Measurements from ENCODE around the gene CACNA2D3. TPM values are rescaled to one million over a fixed set of nuclear protein-coding genes. Genes with fewer than 3 reads are reported as not detected.

The CACNA2D3 gene
- total and polyA plus RNA-seq, 4 donors, result 0.38 to 2.5 (median 1.1) TPM

DNA sequence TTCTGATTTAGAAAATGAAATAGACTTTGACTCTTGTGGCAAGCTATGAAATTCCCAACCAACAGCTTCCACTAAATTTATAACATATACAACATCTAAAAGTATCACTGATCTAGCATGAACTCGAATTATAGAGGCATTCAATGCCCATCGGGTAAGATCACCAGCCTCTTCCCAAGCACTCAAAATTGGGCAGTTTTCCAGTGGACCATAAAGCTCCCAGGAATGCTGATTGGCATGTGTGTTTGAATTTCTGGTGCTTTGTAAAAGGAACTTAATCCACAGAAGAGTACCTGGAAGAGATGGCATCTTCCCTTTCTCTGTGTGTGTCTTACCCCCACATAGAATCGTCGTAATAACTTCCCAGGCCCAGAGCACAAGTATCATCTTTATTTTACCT lies 795.5 kb downstream of the CACNA2D3 start:
- H3K27ac ChIP-seq (ENCODE audit: low read depth in 1 of 2, low read length in 1 of 2), result no peak overlapping the region
- no peaks in the 10 kb centered on the region for H3K36me3 ChIP-seq (ENCODE audit: control insufficient read depth in 4 of 4, insufficient read depth in 4 of 4, low read length in 4 of 4)
- DNase-seq, result no peak
- 74 to 93% methylated on average over 4 of the region's 4 CpGs for WGBS, 2 donors
- H3K9me3 ChIP-seq (ENCODE audit: control insufficient read depth in 4 of 4, insufficient read depth in 3 of 4, low read length in 3 of 4), result no peaks in the 10 kb centered on the region
- H3K9ac ChIP-seq (ENCODE audit: insufficient read depth in 1 of 2, low read length in 2 of 2), result no peak overlapping the region
- peaks cover 0 to 4% (median 0%) of the 10 kb centered on the region in 3 donors for H3K27me3 ChIP-seq (ENCODE audit: control insufficient read depth in 3 of 3, insufficient read depth in 3 of 3, low read length in 2 of 3)
- TF ChIP-seq, protein P1, sequence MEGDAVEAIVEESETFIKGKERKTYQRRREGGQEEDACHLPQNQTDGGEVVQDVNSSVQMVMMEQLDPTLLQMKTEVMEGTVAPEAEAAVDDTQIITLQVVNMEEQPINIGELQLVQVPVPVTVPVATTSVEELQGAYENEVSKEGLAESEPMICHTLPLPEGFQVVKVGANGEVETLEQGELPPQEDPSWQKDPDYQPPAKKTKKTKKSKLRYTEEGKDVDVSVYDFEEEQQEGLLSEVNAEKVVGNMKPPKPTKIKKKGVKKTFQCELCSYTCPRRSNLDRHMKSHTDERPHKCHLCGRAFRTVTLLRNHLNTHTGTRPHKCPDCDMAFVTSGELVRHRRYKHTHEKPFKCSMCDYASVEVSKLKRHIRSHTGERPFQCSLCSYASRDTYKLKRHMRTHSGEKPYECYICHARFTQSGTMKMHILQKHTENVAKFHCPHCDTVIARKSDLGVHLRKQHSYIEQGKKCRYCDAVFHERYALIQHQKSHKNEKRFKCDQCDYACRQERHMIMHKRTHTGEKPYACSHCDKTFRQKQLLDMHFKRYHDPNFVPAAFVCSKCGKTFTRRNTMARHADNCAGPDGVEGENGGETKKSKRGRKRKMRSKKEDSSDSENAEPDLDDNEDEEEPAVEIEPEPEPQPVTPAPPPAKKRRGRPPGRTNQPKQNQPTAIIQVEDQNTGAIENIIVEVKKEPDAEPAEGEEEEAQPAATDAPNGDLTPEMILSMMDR (IDR thresholded peaks at IDR 0.05; ENCODE audit: control extremely low read depth, extremely low read depth), result no peak
- H3K4me3 ChIP-seq, result no peak overlapping the region
- H3K4me1 ChIP-seq (ENCODE audit: control insufficient read depth in 5 of 5, insufficient read depth in 5 of 5, low read length in 5 of 5), result peaks cover 0 to 12% (median 0%) of the 10 kb centered on the region in 5 donors
- ATAC-seq (ENCODE audit: insufficient read depth, low FRiP score), result no peak

DNA sequence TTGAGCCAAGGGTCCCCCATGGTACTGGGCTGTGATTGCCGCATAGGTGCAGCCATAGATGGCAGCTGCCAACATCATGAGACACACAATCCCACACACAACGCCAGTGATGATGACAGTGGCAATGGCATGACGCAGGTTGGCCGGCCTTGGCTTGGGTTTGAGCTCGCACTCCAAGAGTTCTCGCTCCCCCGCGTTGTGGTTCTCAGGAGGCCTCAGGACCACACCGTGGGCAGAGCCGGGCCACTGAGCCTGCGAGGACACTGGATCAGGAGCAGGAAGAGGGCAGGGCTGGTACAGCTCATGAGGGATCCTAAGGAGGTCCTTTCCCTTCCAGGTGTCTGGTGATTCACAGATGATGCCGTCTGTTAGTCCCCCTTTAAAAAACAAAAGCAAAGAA lies 796.2 kb downstream of the CACNA2D3 start:
- peaks cover 0 to under 1% (median 0%) of the 10 kb centered on the region in 4 donors for H3K9me3 ChIP-seq (ENCODE audit: control insufficient read depth in 4 of 4, insufficient read depth in 3 of 4, low read length in 3 of 4)
- TF ChIP-seq, protein P1 (IDR thresholded peaks at IDR 0.05; ENCODE audit: control extremely low read depth, extremely low read depth), result no peak
- H3K4me1 ChIP-seq (ENCODE audit: control insufficient read depth in 5 of 5, insufficient read depth in 5 of 5, low read length in 5 of 5), result peaks cover 0 to 12% (median 0%) of the 10 kb centered on the region in 5 donors
- peaks cover 0 to 4% (median 0%) of the 10 kb centered on the region in 3 donors for H3K27me3 ChIP-seq (ENCODE audit: control insufficient read depth in 3 of 3, insufficient read depth in 3 of 3, low read length in 2 of 3)
- H3K27ac ChIP-seq (ENCODE audit: low read depth in 1 of 2, low read length in 1 of 2), result no peak overlapping the region
- ATAC-seq (ENCODE audit: insufficient read depth, low FRiP score), result no peak
- no peaks in the 10 kb centered on the region for H3K36me3 ChIP-seq (ENCODE audit: control insufficient read depth in 4 of 4, insufficient read depth in 4 of 4, low read length in 4 of 4)
- H3K9ac ChIP-seq (ENCODE audit: insufficient read depth in 1 of 2, low read length in 2 of 2), result no peak overlapping the region
- WGBS, 2 donors, result 95 to 96% methylated on average over 12 of the region's 12 CpGs
- no peak overlapping the region for H3K4me3 ChIP-seq
- no peak for DNase-seq

DNA sequence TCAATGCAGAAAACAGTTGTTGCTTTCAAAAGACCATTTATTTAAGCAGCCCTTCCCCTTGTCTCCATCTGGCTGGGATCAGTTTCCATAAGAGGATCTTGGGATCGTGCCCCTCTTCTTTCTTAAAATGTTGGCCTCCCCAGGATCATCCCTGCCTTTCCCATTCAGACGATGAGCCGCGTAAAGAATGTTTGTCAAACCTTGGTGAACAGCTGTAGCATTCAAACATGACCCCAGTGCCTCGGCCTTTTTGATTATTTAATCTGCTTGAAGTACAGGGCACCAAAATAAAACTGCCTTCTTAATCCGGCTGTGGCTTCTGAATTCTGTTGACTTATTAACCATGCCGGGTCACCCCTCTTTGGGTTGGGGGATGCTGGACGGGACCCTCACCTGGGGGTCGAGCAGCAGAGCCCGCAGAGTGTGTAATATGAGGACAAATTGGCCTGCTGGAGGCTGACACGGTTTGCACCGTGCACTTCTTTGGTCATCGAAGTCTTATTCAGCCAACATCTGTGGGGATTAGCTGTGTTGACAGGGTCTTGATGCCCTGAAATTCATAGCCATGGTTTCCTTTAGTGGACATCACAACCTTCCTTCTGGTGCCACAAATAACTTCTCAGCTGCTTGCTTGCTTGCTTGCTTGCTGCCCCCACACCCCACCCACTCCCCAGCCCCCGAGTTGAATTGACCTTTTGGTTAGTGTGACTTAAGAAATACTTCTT lies 805.9 kb downstream of the CACNA2D3 start, which contains the start of gene LRTM1:
LRTM1 (minus strand) TSS at position 14 of the 725 bp plus-strand sequence. CDS start 148 bp downstream, outside the sequence.
- H3K36me3 ChIP-seq (ENCODE audit: control insufficient read depth in 4 of 4, insufficient read depth in 4 of 4, low read length in 4 of 4), result no peaks in the 10 kb centered on the region
- no peak within 1 kb of the TSS for H3K4me3 ChIP-seq
- no peaks in the 10 kb centered on the region for H3K4me1 ChIP-seq (ENCODE audit: control insufficient read depth in 5 of 5, insufficient read depth in 5 of 5, low read length in 5 of 5)
- H3K27ac ChIP-seq (ENCODE audit: low read depth in 1 of 2, low read length in 1 of 2), result no peak within 1 kb of the TSS
- no peaks in the 10 kb centered on the region for H3K27me3 ChIP-seq (ENCODE audit: control insufficient read depth in 3 of 3, insufficient read depth in 3 of 3, low read length in 2 of 3)
- no peak for ATAC-seq (ENCODE audit: insufficient read depth, low FRiP score)
- H3K9ac ChIP-seq (ENCODE audit: insufficient read depth in 1 of 2, low read length in 2 of 2), result no peak within 1 kb of the TSS
- TF ChIP-seq, protein P1 (IDR thresholded peaks at IDR 0.05; ENCODE audit: control extremely low read depth, extremely low read depth), result no peak
- peaks cover 0 to 3% (median 0%) of the 10 kb centered on the region in 4 donors for H3K9me3 ChIP-seq (ENCODE audit: control insufficient read depth in 4 of 4, insufficient read depth in 3 of 4, low read length in 3 of 4)
- 78 to 80% methylated on average over 14 of the region's 14 CpGs for WGBS, 2 donors
- DNase-seq, result no peak
